ENCODE results near the gene TRPV6. TPM values are rescaled to one million over a fixed set of nuclear protein-coding genes. Genes with fewer than 3 reads are reported as not detected.

Gene TRPV6
- polyA plus RNA-seq, 1 donor from 2014 or later = 0.30 TPM

GRCh38 chr7:142864980-142865747, 20.4 kb downstream of the TRPV6 start:
- Histone ChIP-seq H3K9me3 (ENCODE audit: low read length) (no peaks in the 10 kb centered on the region), H3K4me3 (ENCODE audit: low read length) (no peak overlapping the region), H3K36me3 (ENCODE audit: insufficient read depth, low read length) (no peaks in the 10 kb centered on the region), H3K9ac (ENCODE audit: low read length) (no peak overlapping the region), H4K20me1 (ENCODE audit: insufficient read depth) (no peaks in the 10 kb centered on the region), H3K9me2 (ENCODE audit: insufficient read depth, low read length) (no peaks in the 10 kb centered on the region), H3K4me2 (ENCODE audit: low read length) (no peak overlapping the region), H3F3A (ENCODE audit: insufficient read depth, low read length, poor library complexity, severe bottlenecking) (no peaks in the 10 kb centered on the region), H3K27me3 (ENCODE audit: insufficient read depth, low read depth, low read length) (no peaks in the 10 kb centered on the region), H3K79me2 (replicated peaks; ENCODE audit: insufficient read depth, low read length) (no peaks in the 10 kb centered on the region), H2AFZ (ENCODE audit: low read depth, low read length) (no peak overlapping the region), H3K27ac (ENCODE audit: low read length) (no peak overlapping the region)
- TF ChIP-seq POLR2AphosphoS5 (IDR thresholded peaks at IDR 0.05) (no peak), RAD21 (conservative IDR thresholded peaks at IDR 0.05) (no peak), EP300 (conservative IDR thresholded peaks at IDR 0.05; ENCODE audit: poor library complexity, severe bottlenecking) (no peak), EZH2 (IDR thresholded peaks at IDR 0.05; ENCODE audit: borderline replicate concordance, insufficient read depth, low read length, poor library complexity, severe bottlenecking) (no peak), CTCF (IDR thresholded peaks at IDR 0.05; ENCODE audit: poor library complexity, severe bottlenecking) (no peak), SMC3 (conservative IDR thresholded peaks at IDR 0.05; ENCODE audit: poor library complexity) (no peak), MXI1 (conservative IDR thresholded peaks at IDR 0.05; ENCODE audit: poor library complexity, severe bottlenecking) (no peak), TAF1 (IDR thresholded peaks at IDR 0.05; ENCODE audit: low read depth) (no peak)
- TF ChIP-seq, protein P1, sequence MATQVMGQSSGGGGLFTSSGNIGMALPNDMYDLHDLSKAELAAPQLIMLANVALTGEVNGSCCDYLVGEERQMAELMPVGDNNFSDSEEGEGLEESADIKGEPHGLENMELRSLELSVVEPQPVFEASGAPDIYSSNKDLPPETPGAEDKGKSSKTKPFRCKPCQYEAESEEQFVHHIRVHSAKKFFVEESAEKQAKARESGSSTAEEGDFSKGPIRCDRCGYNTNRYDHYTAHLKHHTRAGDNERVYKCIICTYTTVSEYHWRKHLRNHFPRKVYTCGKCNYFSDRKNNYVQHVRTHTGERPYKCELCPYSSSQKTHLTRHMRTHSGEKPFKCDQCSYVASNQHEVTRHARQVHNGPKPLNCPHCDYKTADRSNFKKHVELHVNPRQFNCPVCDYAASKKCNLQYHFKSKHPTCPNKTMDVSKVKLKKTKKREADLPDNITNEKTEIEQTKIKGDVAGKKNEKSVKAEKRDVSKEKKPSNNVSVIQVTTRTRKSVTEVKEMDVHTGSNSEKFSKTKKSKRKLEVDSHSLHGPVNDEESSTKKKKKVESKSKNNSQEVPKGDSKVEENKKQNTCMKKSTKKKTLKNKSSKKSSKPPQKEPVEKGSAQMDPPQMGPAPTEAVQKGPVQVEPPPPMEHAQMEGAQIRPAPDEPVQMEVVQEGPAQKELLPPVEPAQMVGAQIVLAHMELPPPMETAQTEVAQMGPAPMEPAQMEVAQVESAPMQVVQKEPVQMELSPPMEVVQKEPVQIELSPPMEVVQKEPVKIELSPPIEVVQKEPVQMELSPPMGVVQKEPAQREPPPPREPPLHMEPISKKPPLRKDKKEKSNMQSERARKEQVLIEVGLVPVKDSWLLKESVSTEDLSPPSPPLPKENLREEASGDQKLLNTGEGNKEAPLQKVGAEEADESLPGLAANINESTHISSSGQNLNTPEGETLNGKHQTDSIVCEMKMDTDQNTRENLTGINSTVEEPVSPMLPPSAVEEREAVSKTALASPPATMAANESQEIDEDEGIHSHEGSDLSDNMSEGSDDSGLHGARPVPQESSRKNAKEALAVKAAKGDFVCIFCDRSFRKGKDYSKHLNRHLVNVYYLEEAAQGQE (IDR thresholded peaks at IDR 0.05; ENCODE audit: borderline replicate concordance) = no peak

GRCh38 chr7:142863891-142864685, 21.5 kb downstream of the TRPV6 start:
- H3K79me2 ChIP-seq (replicated peaks; ENCODE audit: insufficient read depth, low read length) = no peaks in the 10 kb centered on the region
- H3K9me3 ChIP-seq (ENCODE audit: low read length) = no peaks in the 10 kb centered on the region
- no peaks in the 10 kb centered on the region for H3K36me3 ChIP-seq (ENCODE audit: insufficient read depth, low read length)
- H3K27ac ChIP-seq (ENCODE audit: low read length) = no peak overlapping the region
- H3K4me2 ChIP-seq (ENCODE audit: low read length) = no peak overlapping the region
- no peaks in the 10 kb centered on the region for H3K9me2 ChIP-seq (ENCODE audit: insufficient read depth, low read length)
- H3F3A ChIP-seq (ENCODE audit: insufficient read depth, low read length, poor library complexity, severe bottlenecking) = no peaks in the 10 kb centered on the region
- no peak for TF ChIP-seq RAD21 (conservative IDR thresholded peaks at IDR 0.05)
- no peak for TF ChIP-seq CTCF (IDR thresholded peaks at IDR 0.05; ENCODE audit: poor library complexity, severe bottlenecking)
- no peak for TF ChIP-seq POLR2AphosphoS5 (IDR thresholded peaks at IDR 0.05)
- TF ChIP-seq, protein P1 (IDR thresholded peaks at IDR 0.05; ENCODE audit: borderline replicate concordance) = no peak
- TF ChIP-seq MXI1 (conservative IDR thresholded peaks at IDR 0.05; ENCODE audit: poor library complexity, severe bottlenecking) = no peak
- TF ChIP-seq TAF1 (IDR thresholded peaks at IDR 0.05; ENCODE audit: low read depth) = no peak
- TF ChIP-seq EP300 (conservative IDR thresholded peaks at IDR 0.05; ENCODE audit: poor library complexity, severe bottlenecking) = no peak
- TF ChIP-seq SMC3 (conservative IDR thresholded peaks at IDR 0.05; ENCODE audit: poor library complexity) = no peak
- no peak for TF ChIP-seq EZH2 (IDR thresholded peaks at IDR 0.05; ENCODE audit: borderline replicate concordance, insufficient read depth, low read length, poor library complexity, severe bottlenecking)
- no peaks in the 10 kb centered on the region for H3K27me3 ChIP-seq (ENCODE audit: insufficient read depth, low read depth, low read length)
- H3K4me3 ChIP-seq (ENCODE audit: low read length) = no peak overlapping the region
- H2AFZ ChIP-seq (ENCODE audit: low read depth, low read length) = no peak overlapping the region
- no peaks in the 10 kb centered on the region for H4K20me1 ChIP-seq (ENCODE audit: insufficient read depth)
- no peak overlapping the region for H3K9ac ChIP-seq (ENCODE audit: low read length)
